Smooth muscle cell (in vitro differentiated cells): Measurements from ENCODE around the gene TOLLIP. TPM values are rescaled to one million over a fixed set of nuclear protein-coding genes. Genes with fewer than 3 reads are reported as not detected.

ENCODE experiments used
- DNase-seq: peaks from one replicate; lab custom pipeline; 2025; ENCODE audit not compliant: unreplicated experiment; lab: John Stamatoyannopoulos, UW
- H2AFZ ChIP-seq: fragments of 200-600 bp; sonication (generic); 2 replicates; pipeline ENCODE4 v1.6.0; 2016; ENCODE audit warnings: antibody characterized with exemption, low read depth, mild to moderate bottlenecking
- H3F3A ChIP-seq: fragments of 200-600 bp; sonication (generic); 2 replicates; pipeline ENCODE4 v1.6.0; 2017; ENCODE audit warnings: antibody characterized with exemption, low read depth
- H3K27ac ChIP-seq: fragments of 200-600 bp; sonication (generic); 2 replicates; pipeline ENCODE4 v1.5.1; 2016; ENCODE audit warnings: low read depth, mild to moderate bottlenecking
- H3K27me3 ChIP-seq: fragments of 200-600 bp; sonication (generic); 2 replicates; pipeline ENCODE4 v1.6.1; 2016; ENCODE audit warnings: low read depth, mild to moderate bottlenecking
- H3K36me3 ChIP-seq: fragments of 200-600 bp; sonication (generic); 2 replicates; pipeline ENCODE4 v1.5.1; 2016; ENCODE audit warnings: low read depth
- H3K4me1 ChIP-seq: fragments of 200-600 bp; sonication (generic); 2 replicates; pipeline ENCODE4 v1.5.1; 2016; ENCODE audit warnings: low read depth
- H3K4me2 ChIP-seq: fragments of 200-600 bp; sonication (generic); 2 replicates; pipeline ENCODE4 v1.6.0; 2016; ENCODE audit warnings: mild to moderate bottlenecking
- H3K4me3 ChIP-seq: fragments of 200-600 bp; sonication (generic); 2 replicates; pipeline ENCODE4 v1.5.1; 2016; ENCODE audit warnings: mild to moderate bottlenecking
- H3K79me2 ChIP-seq: fragments of 200-600 bp; sonication (generic); 2 replicates; pipeline ENCODE4 v1.6.0; 2016; ENCODE audit warnings: low read depth, mild to moderate bottlenecking
- H3K9ac ChIP-seq: fragments of 200-600 bp; sonication (generic); 2 replicates; pipeline ENCODE4 v1.6.0; 2016; ENCODE audit warnings: low read depth
- H3K9me3 ChIP-seq: fragments of 200-600 bp; sonication (generic); replicated peaks from 2 replicates; pipeline ENCODE4 v1.5.1; 2016; ENCODE audit warnings: low read depth
- H4K20me1 ChIP-seq: fragments of 200-600 bp; sonication (generic); 2 replicates; pipeline ENCODE4 v1.6.0; 2016; ENCODE audit warnings: low read depth
- WGBS: methylation state at CpG from one replicate; pipeline ENCODE4 v1.1.7; 2016; ENCODE audit warnings: low lambda C conversion rate; 5-methylcytosine and 5-hydroxymethylcytosine counted together
- polyA plus RNA-seq: library from polyadenylated mRNA; unstranded; fragments of >200 nt; fragmentation: Nextera tagmentation; extraction: Ambion mirVana; gene quantifications from 2 replicates; pipeline ENCODE4 v1.2.1, GENCODE V29; 2016
- total RNA-seq: library from RNA; depleted of rRNA; stranded (reverse); fragments of >200 nt; gene quantifications from 2 replicates; pipeline ENCODE4 v1.2.3, GENCODE V29; 2014
- TF ChIP-seq, protein P1 (sequence below): fragments of 200-600 bp; sonication (generic); IDR thresholded peaks from 2 replicates; pipeline ENCODE4 v1.5.1; 2017; ENCODE audit warnings: borderline replicate concordance, mild to moderate bottlenecking, antibody characterized with exemption; ENCODE audit not compliant: insufficient read depth, poor library complexity, severe bottlenecking

The TOLLIP gene
- total and polyA plus RNA-seq, 2 experiments from 2014 or later, result 20.3 to 63.0 TPM

DNA sequence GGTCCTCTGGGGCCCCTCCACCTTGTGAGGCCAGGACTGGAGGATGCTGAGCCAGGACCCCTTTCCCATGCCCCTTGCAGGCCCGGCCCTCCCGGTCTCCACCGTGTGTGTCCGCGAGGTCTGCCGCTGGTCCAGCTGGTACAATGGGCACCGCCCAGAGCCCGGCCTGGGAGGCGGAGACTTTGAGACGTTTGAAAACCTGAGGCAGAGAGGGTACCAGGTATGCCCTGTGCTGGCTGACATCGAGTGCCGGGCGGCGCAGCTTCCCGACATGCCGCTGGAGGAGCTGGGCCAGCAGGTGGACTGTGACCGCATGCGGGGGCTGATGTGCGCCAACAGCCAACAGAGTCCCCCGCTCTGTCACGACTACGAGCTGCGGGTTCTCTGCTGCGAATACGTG is 68.7 kb downstream of the TOLLIP start:
- no peak overlapping the region for H3K27ac ChIP-seq
- 91% methylated on average over 25 of the region's 25 CpGs for WGBS
- TF ChIP-seq, protein P1, sequence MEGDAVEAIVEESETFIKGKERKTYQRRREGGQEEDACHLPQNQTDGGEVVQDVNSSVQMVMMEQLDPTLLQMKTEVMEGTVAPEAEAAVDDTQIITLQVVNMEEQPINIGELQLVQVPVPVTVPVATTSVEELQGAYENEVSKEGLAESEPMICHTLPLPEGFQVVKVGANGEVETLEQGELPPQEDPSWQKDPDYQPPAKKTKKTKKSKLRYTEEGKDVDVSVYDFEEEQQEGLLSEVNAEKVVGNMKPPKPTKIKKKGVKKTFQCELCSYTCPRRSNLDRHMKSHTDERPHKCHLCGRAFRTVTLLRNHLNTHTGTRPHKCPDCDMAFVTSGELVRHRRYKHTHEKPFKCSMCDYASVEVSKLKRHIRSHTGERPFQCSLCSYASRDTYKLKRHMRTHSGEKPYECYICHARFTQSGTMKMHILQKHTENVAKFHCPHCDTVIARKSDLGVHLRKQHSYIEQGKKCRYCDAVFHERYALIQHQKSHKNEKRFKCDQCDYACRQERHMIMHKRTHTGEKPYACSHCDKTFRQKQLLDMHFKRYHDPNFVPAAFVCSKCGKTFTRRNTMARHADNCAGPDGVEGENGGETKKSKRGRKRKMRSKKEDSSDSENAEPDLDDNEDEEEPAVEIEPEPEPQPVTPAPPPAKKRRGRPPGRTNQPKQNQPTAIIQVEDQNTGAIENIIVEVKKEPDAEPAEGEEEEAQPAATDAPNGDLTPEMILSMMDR, result no peak

DNA sequence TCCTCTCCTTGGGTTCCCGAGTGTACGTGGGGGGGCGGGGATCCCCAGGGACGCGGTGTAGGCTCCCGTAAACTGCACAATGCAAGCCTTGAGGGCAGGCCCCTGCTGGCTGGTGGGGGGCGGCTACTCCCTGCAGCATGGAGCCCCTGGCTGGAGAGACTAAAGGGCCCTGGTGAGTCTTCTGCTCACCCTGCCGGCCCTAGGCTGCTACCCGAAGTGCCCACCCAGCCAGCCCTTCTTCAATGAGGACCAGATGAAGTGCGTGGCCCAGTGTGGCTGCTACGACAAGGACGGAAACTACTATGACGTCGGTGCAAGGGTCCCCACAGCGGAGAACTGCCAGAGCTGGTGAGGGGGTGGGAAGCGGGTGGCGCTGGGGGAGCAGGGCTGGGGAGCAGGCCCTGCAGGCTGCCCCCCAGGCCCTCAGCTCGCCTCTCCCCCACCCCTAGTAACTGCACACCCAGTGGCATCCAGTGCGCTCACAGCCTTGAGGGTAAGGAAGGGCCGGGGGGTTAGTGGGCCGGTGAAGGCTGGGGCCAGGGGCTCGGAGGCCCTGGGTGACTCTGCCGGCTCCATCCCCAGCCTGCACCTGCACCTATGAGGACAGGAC is 69.7 kb downstream of the TOLLIP start:
- 94% methylated on average over 13 of the region's 23 CpGs for WGBS
- TF ChIP-seq, protein P1, result no peak
- Histone ChIP-seq H3K4me1 (no peaks in the 10 kb centered on the region), H3K4me3 (no peak overlapping the region), H2AFZ (no peak overlapping the region), H3K27me3 (no peaks in the 10 kb centered on the region), H3K9ac (no peak overlapping the region), H3K79me2 (no peaks in the 10 kb centered on the region), H3K27ac (no peak overlapping the region), H3K9me3 (no peaks in the 10 kb centered on the region), H3F3A (no peaks in the 10 kb centered on the region), H3K4me2 (no peak overlapping the region), H4K20me1 (no peaks in the 10 kb centered on the region), H3K36me3 (no peaks in the 10 kb centered on the region)
- no peak for DNase-seq

More for the DNA sequence above, 68.7 kb downstream of the TOLLIP start:
- no peaks in the 10 kb centered on the region for H4K20me1 ChIP-seq
- H3K4me1 ChIP-seq, result no peaks in the 10 kb centered on the region
- H3K9me3 ChIP-seq, result no peaks in the 10 kb centered on the region
- H3K27me3 ChIP-seq, result no peaks in the 10 kb centered on the region
- no peak for DNase-seq
- no peak overlapping the region for H3K4me2 ChIP-seq
- no peak overlapping the region for H3K4me3 ChIP-seq
- no peak overlapping the region for H2AFZ ChIP-seq
- H3K36me3 ChIP-seq, result no peaks in the 10 kb centered on the region
- no peak overlapping the region for H3K9ac ChIP-seq
- no peaks in the 10 kb centered on the region for H3K79me2 ChIP-seq
- H3F3A ChIP-seq, result no peaks in the 10 kb centered on the region

DNA sequence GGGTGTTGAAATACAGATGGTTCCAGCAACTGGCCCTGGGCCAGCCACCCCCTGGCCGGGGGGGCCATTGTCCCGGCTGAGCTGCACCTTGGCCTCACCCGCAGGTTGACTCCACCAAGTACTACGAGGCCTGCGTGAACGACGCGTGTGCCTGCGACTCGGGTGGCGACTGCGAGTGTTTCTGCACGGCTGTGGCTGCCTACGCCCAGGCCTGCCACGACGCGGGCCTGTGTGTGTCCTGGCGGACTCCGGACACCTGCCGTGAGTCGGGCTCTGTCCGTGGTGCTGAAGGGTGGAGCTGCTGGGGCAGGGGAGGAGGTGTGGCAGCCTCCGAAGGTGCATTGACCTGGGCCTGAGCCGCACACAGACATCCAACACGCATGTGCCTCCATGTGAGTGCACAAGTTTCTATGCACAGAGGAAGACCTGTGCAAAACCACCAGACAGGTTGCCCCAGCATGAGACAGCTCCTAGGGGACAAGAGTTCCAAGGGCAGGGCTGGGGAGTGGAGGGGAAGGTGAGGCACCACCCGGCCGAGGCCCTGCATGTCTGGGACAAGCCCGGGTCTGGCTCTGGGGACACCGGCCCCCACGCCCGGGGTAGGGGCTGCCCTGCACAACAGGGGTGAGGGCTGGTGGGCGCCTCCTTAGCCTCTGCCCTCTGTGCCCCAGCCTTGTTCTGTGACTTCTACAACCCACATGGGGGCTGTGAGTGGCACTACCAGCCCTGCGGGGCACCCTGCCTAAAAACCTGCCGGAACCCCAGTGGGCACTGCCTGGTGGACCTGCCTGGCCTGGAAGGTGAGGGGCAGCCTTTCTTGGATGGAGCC is 70.5 kb downstream of the TOLLIP start:
- Histone ChIP-seq H3K36me3 (no peaks in the 10 kb centered on the region), H3K9me3 (no peaks in the 10 kb centered on the region), H4K20me1 (no peaks in the 10 kb centered on the region), H3K4me3 (no peak overlapping the region), H3K9ac (no peak overlapping the region), H3K27me3 (no peaks in the 10 kb centered on the region), H3F3A (no peaks in the 10 kb centered on the region), H3K27ac (no peak overlapping the region), H3K79me2 (no peaks in the 10 kb centered on the region), H2AFZ (no peak overlapping the region), H3K4me2 (no peak overlapping the region), H3K4me1 (no peaks in the 10 kb centered on the region)
- TF ChIP-seq, protein P1, result no peak
- DNase-seq, result no peak
- 76% methylated on average over 34 of the region's 34 CpGs for WGBS
